Heart right ventricle (tissue), 16 donors: ENCODE measurements around the gene TGFBRAP1. TPM values are rescaled to one million over a fixed set of nuclear protein-coding genes. Genes with fewer than 3 reads are reported as not detected.
A peak's percentile ranks its signal among the peaks of the same experiment; 100 is the strongest.

Experiments
- ATAC-seq, 8 donors: fragments of 200-7000 bp; cut with Tn5 transposase; one replicate each; pipeline ENCODE4 v1.9.1; 2020; ENCODE audit warnings: mild to moderate bottlenecking in 8 of 8, moderate library complexity in 8 of 8, moderate number of reproducible peaks in 1 of 8
- DNase-seq, 2 donors: peaks; one replicate each; pipeline ENCODE4 v3.0.0-alpha.2; 2020
- H3K27ac ChIP-seq, 10 donors: fragments of 200-600 bp; sonication (generic) in 2 of 10; one replicate each; pipeline versions ENCODE4 v1.5.0 to v1.8.0; 2020 to 2022; ENCODE audit warnings: mild to moderate bottlenecking in 3 of 10
- H3K27me3 ChIP-seq, 7 donors: fragments of 200-600 bp; one replicate each; pipeline ENCODE4 v1.8.0; 2021 to 2022; ENCODE audit warnings: mild to moderate bottlenecking in 2 of 7
- H3K36me3 ChIP-seq, 9 donors: fragments of 200-600 bp; sonication (generic) in 1 of 9; one replicate each; pipeline versions ENCODE4 v1.5.0 to v1.8.0; 2020 to 2022; ENCODE audit warnings: mild to moderate bottlenecking in 2 of 9
- H3K4me1 ChIP-seq, 9 donors: fragments of 200-600 bp; sonication (generic) in 1 of 9; one replicate each; pipeline versions ENCODE4 v1.5.0 to v1.8.0; 2020 to 2022; ENCODE audit warnings: mild to moderate bottlenecking in 4 of 9
- H3K4me3 ChIP-seq, 10 donors: fragments of 200-600 bp; sonication (generic) in 2 of 10; one replicate each; pipeline versions ENCODE4 v1.5.0 to v1.8.0; 2020 to 2022; ENCODE audit warnings: mild to moderate bottlenecking in 7 of 10, moderate library complexity in 2 of 10
- H3K9me3 ChIP-seq, 11 donors: fragments of 200-600 bp in 10 of 11; sonication (generic) in 2 of 11; one replicate each; pipeline versions ENCODE4 v1.5.0 to v1.8.0; 2013 to 2022; ENCODE audit warnings: mild to moderate bottlenecking in 2 of 11, control low read depth in 1 of 11, moderate library complexity in 1 of 11
- CTCF ChIP-seq, 9 donors: fragments of 200-600 bp; sonication (generic) in 2 of 9; IDR thresholded peaks; one replicate each; pipeline versions ENCODE4 v1.5.0 to v1.8.0; 2021 to 2022; ENCODE audit warnings: antibody characterized with exemption in 9 of 9, mild to moderate bottlenecking in 5 of 9, moderate library complexity in 1 of 9
- WGBS, 2 donors: extraction: QIAGEN DNeasy Blood & Tissue Kit; methylation state at CpG; one replicate each; pipeline ENCODE4 v1.1.7; 2013; ENCODE audit warnings: inconsistent platforms in 1 of 2; 5-methylcytosine and 5-hydroxymethylcytosine counted together
- intact Hi-C, 10 donors: fragments of 100-400 bp; cut with DNase I; formaldehyde crosslinking; loops; one replicate each; pipeline versions ENCODE4 v1.11.1 to v1.14.2; 2022
- polyA plus RNA-seq, 2 donors: library from polyadenylated mRNA; stranded (reverse); fragments of 200-250 nt; gene quantifications; one replicate each; pipeline ENCODE4 v1.2.3, GENCODE V29; 2013
- total RNA-seq, 10 donors: library from RNA; stranded (reverse); fragmentation: NEBNext Ultra II Directional in 3 of 10; extraction: Animal tissue kit (Norgen Biotek cat#: 25700) in 3 of 10; gene quantifications; one replicate each; pipeline versions ENCODE4 v1.2.1 to v1.2.4, GENCODE V29; 2021 to 2023
- donor health status: Arrhythmogenic right ventricular cardiomyopathy.
- donor health status: ischemic (EF 13 %, LVEDD 7.1; RV severe dilation, severe dysfunction).
- donor health status: healthy with polysubstance abuse.
- donor health status: DM: no; HTN: yes; CAD: no.
- donor health status: DM: no; HTN: no; CAD: no.
- donor health status: ischemic (EF 25% LVEDD 6.9; RV normal size, moderate dysfunction).
- donor health status: ischemic (EF 25% LVEDD 5.7; RV mildly dilated, moderate dysfunction).
- donor health status: healthy.
- donor health status: DM: yes; HTN: yes; CAD: no.
- donor health status: Ischemic cardiomyopathy.
- donor health status: ischemic (EF 35%, LVEDD 5.7; RV mildly dilated, moderate dysfunction).
- donor health status: nonischemic (EF 11% LVEDD 7.7; RV severe dilation, severe dysfunction).
- donor health status: DM: yes; HTN: yes; CAD: no.
- donor health status: PGD.
- donor health status: ischemic (EF 29% LVEDD 5.4; RV normal size, mild dysfunction).
- donor health status: nonischemic (EF 23%, LVEDD 6.1; RV moderate dilation, normal function).

TGFBRAP1 gene
- total and polyA plus RNA-seq, 12 donors, result 2.1 to 12.7 (median 10.4) TPM

GRCh38 chr2:105377871-105378270 lies 48.3 kb upstream of the TGFBRAP1 start:
- Histone ChIP-seq H3K4me3 (no peak overlapping the region), H3K9me3 (no peaks in the 10 kb centered on the region), H3K36me3 (peaks cover 0 to 52% (median 7%) of the 10 kb centered on the region in 9 donors), H3K4me1 (peaks cover 26 to 100% (median 81%) of the 10 kb centered on the region in 9 donors), H3K27me3 (no peaks in the 10 kb centered on the region), H3K27ac (peak overlapping the region; percentile 5 to 93 (median 64))
- intact Hi-C loops, result loop anchor here in 1 of 10 donors (10.0 kb wide), 1 partner anchor 57 kb away; no protein-coding TSS in a partner anchor
- peak in 4 of 9 donors; percentile 27 to 42 (median 40) for TF ChIP-seq CTCF (IDR thresholded peaks at IDR 0.05)
- DNase-seq (no peak), ATAC-seq (no peak)
- WGBS, 2 donors, result 50 to 60% methylated on average over 3 of the region's 3 CpGs

- peak overlapping the region in 9 of 10 donors; percentile 39 to 93 (median 78) for H3K27ac ChIP-seq
- intact Hi-C loops, result loop anchor here in 1 of 10 donors (10.0 kb wide), 1 partner anchor 58 kb away; no protein-coding TSS in a partner anchor
- no peaks in the 10 kb centered on the region for H3K27me3 ChIP-seq
- no peaks in the 10 kb centered on the region for H3K9me3 ChIP-seq
- H3K36me3 ChIP-seq, result peaks cover 0 to 52% (median 9%) of the 10 kb centered on the region in 9 donors
- 51 to 64% methylated on average over 5 of the region's 5 CpGs for WGBS, 2 donors
- DNase-seq (no peak), ATAC-seq (no peak)
- H3K4me3 ChIP-seq, result no peak overlapping the region
- TF ChIP-seq CTCF (IDR thresholded peaks at IDR 0.05), result no peak
- H3K4me1 ChIP-seq, result peaks cover 25 to 100% (median 86%) of the 10 kb centered on the region in 9 donors
Measured at GRCh38 chr2:105376789-105377240, 47.3 kb upstream of the TGFBRAP1 start.

GRCh38 chr2:105376010-105376409 lies 46.5 kb upstream of the TGFBRAP1 start:
- no peak overlapping the region for H3K4me3 ChIP-seq
- H3K27me3 ChIP-seq, result no peaks in the 10 kb centered on the region
- TF ChIP-seq CTCF (IDR thresholded peaks at IDR 0.05), result no peak
- peaks cover 22 to 98% (median 86%) of the 10 kb centered on the region in 9 donors for H3K4me1 ChIP-seq
- H3K9me3 ChIP-seq, result no peaks in the 10 kb centered on the region
- peak overlapping the region; percentile 39 to 93 (median 77) for H3K27ac ChIP-seq
- ATAC-seq, result peak in 2 of 8 donors; percentile 3 to 13
- DNase-seq, result no peak
- intact Hi-C loops, result loop anchor here in 1 of 10 donors (10.0 kb wide), 1 partner anchor 59 kb away; no protein-coding TSS in a partner anchor
- 57 to 68% methylated on average over 11 of the region's 11 CpGs for WGBS, 2 donors
- peaks cover 0 to 52% (median 9%) of the 10 kb centered on the region in 9 donors for H3K36me3 ChIP-seq

GRCh38 chr2:105375001-105375561 lies 45.5 kb upstream of the TGFBRAP1 start:
- Histone ChIP-seq H3K4me3 (no peak overlapping the region), H3K4me1 (peaks cover 18 to 97% (median 79%) of the 10 kb centered on the region in 9 donors), H3K9me3 (no peaks in the 10 kb centered on the region), H3K27ac (peak overlapping the region; percentile 50 to 93 (median 79)), H3K27me3 (no peaks in the 10 kb centered on the region), H3K36me3 (peaks cover 0 to 52% (median 9%) of the 10 kb centered on the region in 9 donors)
- WGBS, 2 donors, result 32 to 33% methylated on average over 15 of the region's 15 CpGs
- DNase-seq (no peak), ATAC-seq (peak in 7 of 8 donors; percentile 2 to 54 (median 26))
- intact Hi-C loops, result loop anchor here in 1 of 10 donors (10.0 kb wide), 1 partner anchor 60 kb away; no protein-coding TSS in a partner anchor
- TF ChIP-seq CTCF (IDR thresholded peaks at IDR 0.05), result no peak
